Non-pigmented ciliary epithelial cell (primary cell): ENCODE results near the gene CHPT1.

Source experiments
- DNase-seq: peaks from one replicate; pipeline ENCODE4 v3.0.0-alpha.2; 2010; ENCODE audit warnings: low read depth

Gene CHPT1

DNA sequence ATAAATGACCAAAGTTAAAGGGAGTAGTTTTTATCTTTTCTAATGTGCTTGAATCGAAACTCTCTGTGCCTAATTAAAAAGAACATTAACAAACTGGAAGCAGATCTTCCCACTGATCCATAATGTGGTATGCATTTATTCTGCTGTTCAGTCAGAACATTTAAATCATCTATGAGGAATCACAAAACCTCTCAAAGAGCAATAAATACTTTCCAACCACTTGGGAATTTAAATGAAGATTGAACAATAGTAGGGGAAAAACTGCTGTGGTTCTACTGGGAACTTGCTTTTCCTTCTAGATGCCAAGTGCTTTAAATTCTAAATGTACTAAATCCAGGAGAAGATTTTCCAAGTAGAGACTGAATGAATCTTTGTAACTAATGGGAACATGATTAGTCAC, 12.3 kb upstream of the CHPT1 start:
- no peak for DNase-seq

- DNase-seq, result no peak
These were observed 11.3 kb upstream of the CHPT1 start for GRCh38 chr12:101686176-101686575.

DNA sequence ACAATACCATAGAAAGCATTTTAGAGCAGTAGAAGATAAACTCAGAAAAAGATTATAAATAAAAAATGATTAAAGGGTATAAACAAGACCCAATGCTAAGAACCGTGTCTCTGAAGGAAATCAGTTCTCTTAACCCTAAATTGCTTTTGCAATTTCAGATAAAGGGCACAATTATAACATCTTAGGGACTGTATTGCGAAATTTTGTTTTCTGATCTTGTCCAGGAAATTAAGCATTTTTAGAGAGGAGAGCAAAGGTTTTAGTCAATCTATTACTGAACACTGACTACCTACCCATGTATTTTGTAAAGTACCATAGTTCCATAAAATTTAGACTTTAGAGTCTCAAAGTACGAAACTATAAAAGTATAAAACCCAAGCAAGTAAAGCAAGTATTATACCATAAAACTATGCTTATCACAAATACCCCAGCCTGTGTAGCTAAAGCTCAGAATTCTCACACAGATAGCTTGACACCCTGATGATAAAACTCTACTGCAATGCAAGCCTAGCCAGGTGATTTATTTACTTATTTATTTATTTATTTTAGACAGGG, 6.8 kb upstream of the CHPT1 start:
- DNase-seq, result no peak

- DNase-seq, result no peak
These were observed 5.8 kb upstream of the CHPT1 start for GRCh38 chr12:101691503-101692096.

- no peak for DNase-seq
These were observed 3.1 kb upstream of the CHPT1 start for GRCh38 chr12:101694297-101694848.

- DNase-seq, result no peak
These were observed 2.5 kb upstream of the CHPT1 start for GRCh38 chr12:101694986-101695385.

DNA sequence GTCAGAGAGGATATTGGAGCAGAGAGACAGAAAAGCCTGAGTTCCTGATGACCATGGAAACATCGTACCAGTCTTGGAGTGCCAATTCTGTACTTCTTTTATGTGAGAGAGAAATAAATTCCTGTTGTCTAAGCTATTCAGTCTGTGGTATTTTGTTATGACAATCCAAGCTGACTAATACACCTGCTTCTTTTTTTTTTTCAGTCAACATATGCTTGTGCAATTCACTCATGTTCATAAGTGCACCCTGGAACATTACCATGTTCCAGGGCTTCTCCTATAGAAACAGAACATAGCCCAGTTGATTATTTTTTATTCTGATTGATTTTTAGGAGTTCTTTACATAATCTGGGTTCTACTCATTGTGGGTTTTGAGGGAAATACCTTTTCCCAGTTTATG, 1.7 kb upstream of the CHPT1 start:
- DNase-seq, result peak; percentile 26

DNA sequence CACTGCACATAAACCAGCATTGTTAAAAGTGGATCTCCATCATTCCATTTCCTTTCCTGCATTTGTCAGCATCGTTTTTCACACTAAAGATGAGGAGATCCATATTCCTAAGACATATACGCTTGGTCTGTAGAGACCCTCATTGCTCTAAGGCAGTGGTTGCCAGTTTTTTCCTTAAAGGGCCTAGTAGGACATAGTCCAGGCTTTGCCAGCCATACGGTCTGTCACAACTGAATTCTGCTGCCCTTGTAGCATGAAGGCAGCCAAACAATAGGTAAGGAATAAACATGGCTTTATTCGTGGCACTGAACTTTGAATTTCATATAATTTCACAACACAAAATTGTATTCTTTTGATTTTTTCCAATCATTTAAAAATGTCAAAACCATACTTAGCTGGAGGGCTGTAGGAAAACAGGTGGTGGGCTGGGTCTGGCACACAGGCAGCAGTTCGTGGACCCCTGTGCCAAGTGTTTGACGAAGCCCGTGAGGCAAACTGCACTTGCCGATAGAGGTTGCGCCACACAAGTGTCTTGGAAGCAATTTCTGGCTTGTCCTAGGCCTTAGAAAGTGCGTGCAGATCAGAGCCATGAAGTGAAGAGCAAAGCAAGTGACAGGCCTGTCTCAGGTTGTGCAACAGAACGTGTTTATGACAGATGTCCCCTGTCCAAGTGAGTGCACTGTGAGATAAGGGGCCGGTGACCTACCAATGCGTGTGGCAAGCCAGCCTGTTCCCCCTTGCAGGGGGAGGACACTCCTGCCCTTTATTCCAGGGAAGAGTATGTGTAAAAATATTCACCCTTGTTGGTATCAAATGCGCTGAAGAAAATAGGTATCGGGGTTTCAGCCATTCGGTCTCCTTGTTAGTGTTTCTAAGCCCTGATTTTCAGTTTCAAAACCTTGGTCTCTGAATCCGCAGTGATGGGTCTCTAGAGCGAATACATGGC, 916 bp upstream of the CHPT1 start:
- DNase-seq, result no peak

- DNase-seq, result no peak
These were observed 725 bp downstream of the CHPT1 start for GRCh38 chr12:101697930-101698799.

DNA sequence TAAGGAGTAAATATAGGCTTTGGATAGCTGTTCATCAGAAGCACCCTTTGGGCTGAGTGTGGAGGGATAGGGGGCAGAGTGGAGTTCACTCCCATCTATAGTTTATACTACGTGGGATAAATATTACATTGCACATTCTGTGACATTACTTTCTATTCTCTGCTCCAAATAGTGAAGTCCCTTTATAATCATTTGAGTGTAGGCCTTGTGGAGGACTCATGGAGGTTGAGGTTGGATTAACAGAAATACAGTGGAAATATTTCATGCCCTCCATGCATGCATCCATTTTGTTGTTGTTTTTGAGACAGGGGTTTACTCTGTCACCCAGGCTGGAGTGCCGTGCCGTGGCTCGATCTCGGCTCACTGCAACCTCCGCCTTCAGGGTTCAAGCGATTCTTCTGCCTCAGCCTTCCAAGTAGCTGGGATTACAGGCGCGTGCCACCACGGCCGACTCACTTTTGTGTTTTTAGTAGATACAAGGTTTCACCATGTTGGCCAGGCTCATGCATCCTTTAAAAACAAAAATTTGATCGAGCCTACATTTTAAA, 1.4 kb downstream of the CHPT1 start:
- DNase-seq, result no peak

DNA sequence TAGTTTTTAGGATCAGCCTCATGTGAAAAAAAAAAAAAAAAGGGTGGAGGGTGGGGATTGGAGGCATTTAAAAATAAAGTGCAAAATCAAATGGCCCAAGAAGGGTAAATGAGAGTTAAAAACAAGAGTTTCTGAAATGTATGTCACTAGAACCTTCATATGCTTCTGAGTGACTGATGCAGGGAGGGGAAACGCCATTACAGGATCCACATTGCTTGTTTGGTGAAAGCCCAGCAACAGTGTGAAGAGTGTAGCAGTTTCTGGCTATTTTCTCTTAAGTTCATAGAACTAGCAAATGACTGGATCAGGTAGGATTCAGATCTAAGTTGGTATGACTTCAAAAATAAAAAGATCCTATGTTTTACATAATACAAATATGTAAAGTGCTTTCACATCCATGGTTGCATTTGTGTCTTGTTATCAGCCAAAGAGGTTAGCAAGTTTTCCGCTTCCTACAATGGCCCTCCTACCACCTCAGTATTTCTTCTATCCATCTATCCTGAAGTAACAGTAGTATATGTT, 2.9 kb downstream of the CHPT1 start:
- no peak for DNase-seq

DNA sequence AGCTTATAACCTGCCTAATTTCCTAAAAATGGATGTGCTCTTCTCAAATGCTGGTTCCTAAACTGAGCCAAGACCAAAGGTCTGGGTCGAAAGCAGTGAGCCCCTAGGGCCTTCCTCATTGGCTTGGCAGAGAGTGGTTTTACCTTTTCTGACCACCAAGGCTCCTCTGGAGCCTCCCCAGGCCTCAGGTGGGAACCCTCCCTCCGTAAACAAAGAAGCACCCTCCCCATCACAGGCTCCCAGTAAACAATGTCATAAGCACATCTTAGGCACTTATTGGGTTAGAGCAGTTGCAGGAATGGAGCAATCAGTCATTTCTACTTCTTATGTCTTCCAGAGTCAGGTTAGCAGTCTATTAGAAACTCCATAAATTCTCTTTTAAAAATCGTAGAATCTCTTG, 6.0 kb downstream of the CHPT1 start:
- DNase-seq, result no peak

DNA sequence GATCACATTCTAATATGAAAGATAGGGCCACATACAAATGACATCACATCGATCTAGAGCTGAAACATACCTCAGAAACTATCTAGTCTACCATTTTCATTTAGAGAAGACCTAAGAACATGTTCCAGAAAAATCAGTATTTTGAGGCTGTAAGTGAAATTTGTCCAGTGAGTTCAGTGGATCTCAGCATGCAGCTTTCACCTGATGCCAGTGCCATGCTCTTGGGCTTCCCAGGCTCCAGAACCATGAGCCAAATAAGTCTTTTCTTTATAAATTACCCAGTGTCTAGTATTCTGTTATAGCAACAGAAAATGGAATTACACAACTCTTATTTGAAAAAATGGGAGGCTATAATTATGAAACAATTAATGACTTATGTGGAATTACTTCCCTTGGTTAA, 9.0 kb downstream of the CHPT1 start:
- no peak for DNase-seq

GRCh38 chr12:101707131-101707782, 9.8 kb downstream of the CHPT1 start:
- DNase-seq, result peak; percentile 34

- no peak for DNase-seq
These were observed 12.8 kb downstream of the CHPT1 start for GRCh38 chr12:101710288-101710687.

- no peak for DNase-seq
These were observed 15.7 kb downstream of the CHPT1 start for GRCh38 chr12:101713059-101713682.

DNA sequence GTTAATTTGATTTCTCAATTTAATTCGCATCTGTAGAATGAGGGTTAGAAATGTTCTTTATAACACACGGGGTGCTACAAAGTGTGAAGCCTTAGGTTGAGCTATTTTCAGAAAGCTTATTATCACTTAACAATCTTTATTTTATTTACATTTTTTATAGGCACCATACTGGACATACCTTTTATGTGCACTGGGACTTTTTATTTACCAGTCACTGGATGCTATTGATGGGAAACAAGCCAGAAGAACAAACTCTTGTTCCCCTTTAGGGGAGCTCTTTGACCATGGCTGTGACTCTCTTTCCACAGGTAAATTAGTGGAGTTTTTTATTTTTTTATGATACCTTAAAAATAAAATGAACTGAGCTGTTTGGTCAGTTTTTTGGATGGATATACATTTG, 16.5 kb downstream of the CHPT1 start:
- no peak for DNase-seq

DNA sequence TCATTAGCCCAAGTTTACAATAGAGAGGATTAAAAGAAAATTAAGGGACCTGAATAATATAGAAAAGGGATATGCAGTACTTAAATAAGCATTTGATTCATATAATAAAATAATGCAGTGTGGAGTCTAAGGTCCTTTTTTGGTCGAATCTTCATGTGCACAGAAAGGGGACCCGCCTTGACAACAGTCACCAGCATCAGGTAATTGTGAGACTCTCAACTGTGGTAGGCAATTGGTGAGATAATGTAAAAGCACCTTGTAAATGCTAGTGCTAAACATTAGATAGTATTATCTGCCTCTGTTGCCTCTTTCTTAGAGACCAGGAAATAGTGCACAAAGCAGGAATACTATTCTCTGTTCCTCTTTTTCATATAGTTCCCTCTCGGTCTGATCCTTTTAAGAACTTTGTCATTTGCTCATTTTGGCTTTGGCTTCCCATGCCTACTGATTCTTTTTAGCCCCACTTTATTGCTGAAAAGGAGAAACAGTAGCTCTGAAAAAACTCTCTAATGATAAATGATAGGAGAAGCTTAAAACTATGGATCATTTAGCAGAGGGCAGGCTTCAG, 17.5 kb downstream of the CHPT1 start:
- no peak for DNase-seq

- DNase-seq, result no peak
These were observed 22.1 kb downstream of the CHPT1 start for GRCh38 chr12:101719566-101719965.

GRCh38 chr12:101720118-101720517, 22.7 kb downstream of the CHPT1 start:
- DNase-seq, result no peak
